Mesendoderm (in vitro differentiated cells): ENCODE data around the gene SFXN2.
"Not testable (repeated sequence)": the region's sequence is repeated elsewhere in the genome, so short reads cannot be mapped to it uniquely, and the experiment has no call there.

Experiments used
- DNase-seq: peaks from one replicate; pipeline ENCODE4 v3.0.0; 2013
- H2AK5ac ChIP-seq: 2 replicates; pipeline ENCODE4 v1.6.1; 2013; ENCODE audit warnings: low read length, inconsistent platforms
- H2BK120ac ChIP-seq: 2 replicates; pipeline ENCODE4 v1.6.1; 2013; ENCODE audit warnings: low read depth, mild to moderate bottlenecking, low read length, moderate library complexity, mixed read lengths
- H2BK15ac ChIP-seq: replicated peaks from 2 replicates; pipeline ENCODE4 v1.6.1; 2013; ENCODE audit warnings: low read depth, mild to moderate bottlenecking, moderate library complexity
- H2BK5ac ChIP-seq: 2 replicates; pipeline ENCODE4 v1.6.1; 2013; ENCODE audit warnings: low read length, inconsistent platforms
- H3K18ac ChIP-seq: 2 replicates; pipeline ENCODE4 v1.6.1; 2013; ENCODE audit warnings: mild to moderate bottlenecking, low read length, mixed read lengths
- H3K23ac ChIP-seq: one replicate; pipeline ENCODE4 v1.6.1; 2013; ENCODE audit warnings: low read length
- H3K27ac ChIP-seq: 2 replicates; pipeline ENCODE4 v1.5.1; 2013; ENCODE audit warnings: low read depth, mild to moderate bottlenecking, inconsistent platforms, low read length, moderate library complexity
- H3K27me3 ChIP-seq: 2 replicates; pipeline ENCODE4 v1.6.1; 2013; ENCODE audit warnings: low read length, control low read depth, mild to moderate bottlenecking, inconsistent platforms; ENCODE audit not compliant: insufficient read depth, poor library complexity
- H3K36me3 ChIP-seq: 2 replicates; pipeline ENCODE4 v1.6.1; 2013; ENCODE audit warnings: low read length, inconsistent platforms; ENCODE audit not compliant: control insufficient read depth, insufficient read depth
- H3K4ac ChIP-seq: one replicate; pipeline ENCODE4 v1.6.1; 2013; ENCODE audit warnings: low read depth, mild to moderate bottlenecking, low read length, moderate library complexity
- H3K4me1 ChIP-seq: 2 replicates; pipeline ENCODE4 v1.6.1; 2013; ENCODE audit warnings: low read depth, low read length, inconsistent platforms; ENCODE audit not compliant: control insufficient read depth
- H3K4me2 ChIP-seq: 2 replicates; pipeline ENCODE4 v1.6.1; 2013; ENCODE audit warnings: low read length
- H3K4me3 ChIP-seq: 2 replicates; pipeline ENCODE4 v1.5.1; 2013; ENCODE audit warnings: mild to moderate bottlenecking, low read length
- H3K56ac ChIP-seq: one replicate; pipeline ENCODE4 v1.6.1; 2013; ENCODE audit warnings: low read length
- H3K79me1 ChIP-seq: 2 replicates; pipeline ENCODE4 v1.6.1; 2013; ENCODE audit warnings: low read length, inconsistent platforms
- H3K79me2 ChIP-seq: 2 replicates; pipeline ENCODE4 v1.6.1; 2013; ENCODE audit warnings: mild to moderate bottlenecking, low read length; ENCODE audit not compliant: control insufficient read depth, insufficient read depth
- H3K9ac ChIP-seq: 2 replicates; pipeline ENCODE4 v1.6.1; 2013; ENCODE audit warnings: low read length, inconsistent platforms
- H4K5ac ChIP-seq: one replicate; pipeline ENCODE4 v1.6.1; 2013; ENCODE audit warnings: low read length
- H4K8ac ChIP-seq: one replicate; pipeline ENCODE4 v1.6.1; 2013; ENCODE audit warnings: low read depth, mild to moderate bottlenecking, control low read depth, low read length, moderate library complexity
- WGBS: extraction: QIAGEN DNeasy Blood & Tissue Kit; methylation state at CpG from one replicate; pipeline ENCODE4 v1.1.7; 2013; ENCODE audit warnings: low lambda C conversion rate, missing lambda C conversion rate; ENCODE audit not compliant: insufficient coverage; ENCODE audit errors: extremely low coverage; 5-methylcytosine and 5-hydroxymethylcytosine counted together

Gene SFXN2

DNA sequence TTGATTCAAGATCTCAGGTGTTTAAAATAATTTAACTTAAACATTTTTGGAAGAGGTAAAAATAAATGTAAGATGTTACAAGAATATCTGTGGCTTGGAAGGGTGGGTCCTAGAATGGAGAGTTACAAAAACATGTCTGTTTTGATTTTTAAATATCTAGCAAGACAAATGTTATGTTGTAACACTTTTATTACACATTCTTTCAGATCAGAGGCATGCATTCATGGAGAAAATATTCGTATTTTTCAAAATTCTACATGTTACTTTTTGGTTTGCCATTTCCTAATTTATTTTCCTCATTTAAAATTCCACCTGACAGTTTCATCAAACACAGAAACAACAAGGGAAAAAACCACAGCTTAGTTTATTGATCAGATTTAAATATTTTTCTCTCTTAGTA lies 39.3 kb downstream of the SFXN2 start:
- Histone ChIP-seq H3K27ac (no peak overlapping the region), H2AK5ac (no peak overlapping the region), H3K36me3 (no peaks in the 10 kb centered on the region), H4K8ac (no peak overlapping the region), H2BK5ac (no peak overlapping the region), H3K23ac (no peak overlapping the region), H3K18ac (no peak overlapping the region), H2BK15ac (no peak overlapping the region), H3K4me2 (no peak overlapping the region), H3K27me3 (no peaks in the 10 kb centered on the region), H3K4me3 (no peak overlapping the region), H2BK120ac (no peak overlapping the region), H3K4ac (no peak overlapping the region), H3K79me2 (no peaks in the 10 kb centered on the region), H3K9ac (no peak overlapping the region), H4K5ac (no peak overlapping the region), H3K79me1 (peaks cover 4% of the 10 kb centered on the region), H3K4me1 (no peaks in the 10 kb centered on the region), H3K56ac (no peak overlapping the region)
- DNase-seq, result no peak
- no CpG with 5 or more reads among the region's 1 CpG for WGBS

DNA sequence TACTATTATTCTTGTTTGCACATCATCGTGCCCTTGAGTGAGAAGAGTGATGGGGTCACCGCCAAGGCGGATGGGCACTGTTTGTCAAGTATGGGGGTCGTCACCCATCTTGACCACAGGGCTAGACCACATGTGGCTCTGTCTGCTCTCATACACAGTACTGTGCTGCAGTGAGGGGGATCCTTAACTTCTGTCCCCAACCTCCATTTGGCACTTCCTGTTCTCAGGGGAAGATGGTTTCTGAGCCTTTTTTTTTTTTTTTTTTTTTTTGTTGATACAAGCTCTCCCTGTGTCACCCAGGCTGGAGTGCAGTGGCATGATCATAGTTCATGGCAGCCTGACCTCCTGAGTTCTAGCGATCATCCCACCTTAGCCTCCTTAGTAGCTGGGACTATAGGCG lies 42.9 kb downstream of the SFXN2 start:
- no peak for DNase-seq
- H3K4me2 ChIP-seq, result no peak overlapping the region
- no peak overlapping the region for H4K5ac ChIP-seq
- H3K36me3 ChIP-seq, result no peaks in the 10 kb centered on the region
- WGBS, result no CpG with 5 or more reads among the region's 6 CpGs
- H3K4ac ChIP-seq, result no peak overlapping the region
- H3K56ac ChIP-seq, result no peak overlapping the region
- H2BK5ac ChIP-seq, result no peak overlapping the region
- H3K79me2 ChIP-seq, result no peaks in the 10 kb centered on the region
- no peak overlapping the region for H2AK5ac ChIP-seq
- H4K8ac ChIP-seq, result no peak overlapping the region
- H3K27ac ChIP-seq, result no peak overlapping the region
- no peak overlapping the region for H3K4me3 ChIP-seq
- H3K27me3 ChIP-seq, result no peaks in the 10 kb centered on the region
- no peak overlapping the region for H2BK15ac ChIP-seq
- no peaks in the 10 kb centered on the region for H3K4me1 ChIP-seq
- H3K23ac ChIP-seq, result no peak overlapping the region
- no peak overlapping the region for H3K9ac ChIP-seq
- H3K79me1 ChIP-seq, result peaks cover 2% of the 10 kb centered on the region
- no peak overlapping the region for H3K18ac ChIP-seq
- H2BK120ac ChIP-seq, result no peak overlapping the region

DNA sequence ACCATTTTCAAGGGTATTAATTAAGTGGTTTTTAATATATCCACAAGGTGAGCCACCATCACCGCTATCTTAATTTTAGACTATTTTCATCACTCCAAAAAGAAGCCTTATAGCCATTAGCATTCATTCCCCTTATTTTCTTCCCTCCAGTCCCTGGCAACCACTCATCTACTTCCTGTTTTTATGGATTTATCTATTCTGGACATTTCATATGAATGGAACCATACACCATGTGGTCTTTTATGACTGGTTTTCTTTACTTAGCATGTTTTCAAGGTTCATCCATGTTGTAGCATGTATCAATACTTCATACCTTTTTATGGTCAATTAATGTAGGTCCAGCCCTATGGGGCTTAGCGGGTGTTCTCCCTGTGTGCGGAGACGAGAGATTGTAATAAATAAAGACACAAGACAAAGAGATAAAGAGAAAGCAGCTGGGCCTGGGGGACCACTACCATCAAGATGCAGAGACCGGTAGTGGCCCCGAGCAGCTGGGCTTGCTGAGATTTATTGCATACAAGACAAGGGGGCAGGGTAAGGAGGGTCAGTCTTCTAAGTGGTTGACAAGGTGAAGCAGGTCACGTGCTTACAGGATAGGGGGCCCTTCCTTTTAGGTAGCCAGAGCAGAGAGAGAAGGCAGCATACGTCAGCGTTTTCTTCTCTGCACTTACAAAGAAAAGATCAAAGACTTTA lies 44.0 kb downstream of the SFXN2 start:
- H2AK5ac ChIP-seq, result no peak overlapping the region
- no peak overlapping the region for H3K4me2 ChIP-seq
- no peak overlapping the region for H2BK5ac ChIP-seq
- H3K18ac ChIP-seq, result no peak overlapping the region
- H2BK120ac ChIP-seq, result no peak overlapping the region
- no peak overlapping the region for H3K56ac ChIP-seq
- no peak overlapping the region for H2BK15ac ChIP-seq
- WGBS, result no CpG with 5 or more reads among the region's 9 CpGs
- H3K27me3 ChIP-seq, result no peaks in the 10 kb centered on the region
- H3K79me1 ChIP-seq, result peaks cover 2% of the 10 kb centered on the region
- no peak for DNase-seq
- no peak overlapping the region for H3K23ac ChIP-seq
- H3K4me1 ChIP-seq, result no peaks in the 10 kb centered on the region
- H4K8ac ChIP-seq, result no peak overlapping the region
- no peak overlapping the region for H3K9ac ChIP-seq
- no peak overlapping the region for H4K5ac ChIP-seq
- H3K27ac ChIP-seq, result no peak overlapping the region
- H3K4ac ChIP-seq, result no peak overlapping the region
- H3K36me3 ChIP-seq, result no peaks in the 10 kb centered on the region
- no peaks in the 10 kb centered on the region for H3K79me2 ChIP-seq
- no peak overlapping the region for H3K4me3 ChIP-seq

DNA sequence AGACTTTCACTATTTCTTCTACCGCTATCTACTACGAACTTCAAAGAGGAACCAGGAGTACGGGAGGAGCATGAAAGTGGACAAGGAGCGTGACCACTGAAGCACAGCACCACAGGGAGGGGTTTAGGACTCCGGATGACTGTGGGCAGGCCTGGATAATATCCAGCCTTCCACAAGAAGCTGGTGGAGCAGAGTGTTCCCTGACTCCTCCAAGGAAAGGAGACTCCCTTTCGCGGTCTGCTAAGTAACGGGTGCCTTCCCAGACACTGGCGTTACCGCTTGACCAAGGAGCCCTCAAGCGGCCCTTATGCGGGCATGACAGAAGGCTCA lies 44.5 kb downstream of the SFXN2 start:
- H3K36me3 ChIP-seq, H3K4me2 ChIP-seq, H3K9ac ChIP-seq, H3K79me2 ChIP-seq, H2BK15ac ChIP-seq, H2BK5ac ChIP-seq, H3K23ac ChIP-seq, H3K18ac ChIP-seq, DNase-seq, H3K79me1 ChIP-seq, H3K4ac ChIP-seq, H3K27ac ChIP-seq, H2BK120ac ChIP-seq, H4K8ac ChIP-seq, H3K4me3 ChIP-seq, H3K4me1 ChIP-seq, H3K56ac ChIP-seq, H3K27me3 ChIP-seq, H4K5ac ChIP-seq, H2AK5ac ChIP-seq: not testable (repeated sequence)
- no CpG with 5 or more reads among the region's 12 CpGs for WGBS

DNA sequence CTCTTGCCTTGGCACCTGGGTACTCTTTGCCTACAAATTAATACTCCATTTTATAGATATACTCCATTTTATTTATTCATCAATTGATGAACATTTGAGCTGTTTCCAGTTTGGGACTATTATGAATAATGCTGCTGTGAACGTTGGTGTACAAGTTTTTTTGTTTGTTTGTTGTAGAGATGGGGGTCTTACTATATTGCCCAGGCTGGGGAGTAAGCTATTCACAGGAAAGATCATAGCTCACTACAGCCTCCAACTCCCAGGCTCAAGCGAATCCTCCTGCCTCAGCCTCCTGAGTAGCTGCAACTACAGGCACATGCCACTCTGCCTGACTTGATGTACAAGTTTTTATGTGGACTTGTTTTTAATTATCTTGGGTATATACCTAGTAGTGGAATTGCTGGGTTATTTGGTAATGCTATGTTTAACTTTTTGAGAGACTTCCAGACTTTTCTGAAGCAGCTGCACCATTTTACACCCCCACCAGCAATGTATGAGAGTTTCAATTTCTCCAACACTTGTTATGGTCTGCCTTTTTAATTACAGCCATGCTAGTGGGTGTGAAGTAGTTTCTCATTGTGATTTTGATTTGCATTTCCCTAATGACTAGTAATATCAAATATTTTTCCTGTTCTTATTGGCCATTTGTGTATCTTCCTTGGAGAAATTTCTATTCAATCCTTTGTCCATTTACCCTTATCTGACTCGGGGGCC lies 45.2 kb downstream of the SFXN2 start:
- Histone ChIP-seq H3K23ac (no peak overlapping the region), H3K4me1 (no peaks in the 10 kb centered on the region), H2BK5ac (no peak overlapping the region), H2AK5ac (no peak overlapping the region), H4K8ac (no peak overlapping the region), H3K79me1 (peaks cover 4% of the 10 kb centered on the region), H3K36me3 (no peaks in the 10 kb centered on the region), H4K5ac (no peak overlapping the region), H2BK120ac (no peak overlapping the region), H3K79me2 (no peaks in the 10 kb centered on the region), H3K27ac (no peak overlapping the region), H3K18ac (no peak overlapping the region), H3K27me3 (no peaks in the 10 kb centered on the region), H3K4me3 (no peak overlapping the region), H3K9ac (no peak overlapping the region), H3K4me2 (no peak overlapping the region), H3K56ac (no peak overlapping the region), H3K4ac (no peak overlapping the region), H2BK15ac (no peak overlapping the region)
- DNase-seq, result no peak
- no CpG with 5 or more reads among the region's 3 CpGs for WGBS

DNA sequence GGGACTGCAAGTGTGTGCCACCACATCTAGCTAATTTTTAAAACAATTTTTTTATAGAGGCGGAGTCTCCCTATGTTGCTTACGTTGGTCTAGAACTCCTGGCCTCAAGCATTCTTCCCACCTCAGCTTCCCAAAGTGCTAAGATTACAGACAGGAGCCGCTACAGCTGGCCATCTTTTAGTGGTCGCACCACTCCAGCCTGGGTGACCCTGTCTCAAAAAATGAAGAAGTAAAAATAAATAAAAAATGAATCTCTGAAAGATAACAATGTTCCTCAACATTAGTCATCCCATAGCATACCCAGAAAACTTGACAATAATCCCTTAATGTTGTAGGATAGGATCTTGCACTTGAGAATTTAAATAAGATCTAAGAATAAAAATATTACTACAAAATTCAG lies 47.5 kb downstream of the SFXN2 start:
- Histone ChIP-seq H3K4me1 (no peaks in the 10 kb centered on the region), H4K8ac (no peak overlapping the region), H3K27ac (no peak overlapping the region), H3K79me2 (no peaks in the 10 kb centered on the region), H2BK5ac (no peak overlapping the region), H3K36me3 (no peaks in the 10 kb centered on the region), H3K9ac (no peak overlapping the region), H3K4me3 (no peak overlapping the region), H3K27me3 (no peaks in the 10 kb centered on the region), H3K79me1 (peaks cover 4% of the 10 kb centered on the region), H3K4ac (no peak overlapping the region), H2BK15ac (no peak overlapping the region), H3K23ac (no peak overlapping the region), H3K56ac (no peak overlapping the region), H2AK5ac (no peak overlapping the region), H3K4me2 (no peak overlapping the region), H2BK120ac (no peak overlapping the region), H4K5ac (no peak overlapping the region), H3K18ac (no peak overlapping the region)
- DNase-seq, result no peak
- no CpG with 5 or more reads among the region's 4 CpGs for WGBS
